ENCODE data around the gene LCN12.

Gene LCN12

GRCh38 chr9:136954270-136955083 lies 2.4 kb downstream of the LCN12 start:
- DNase-seq (ENCODE audit: low read depth, low spot score): no peak
- no peak overlapping the region for H3K4me3 ChIP-seq (ENCODE audit: low read length)

DNA sequence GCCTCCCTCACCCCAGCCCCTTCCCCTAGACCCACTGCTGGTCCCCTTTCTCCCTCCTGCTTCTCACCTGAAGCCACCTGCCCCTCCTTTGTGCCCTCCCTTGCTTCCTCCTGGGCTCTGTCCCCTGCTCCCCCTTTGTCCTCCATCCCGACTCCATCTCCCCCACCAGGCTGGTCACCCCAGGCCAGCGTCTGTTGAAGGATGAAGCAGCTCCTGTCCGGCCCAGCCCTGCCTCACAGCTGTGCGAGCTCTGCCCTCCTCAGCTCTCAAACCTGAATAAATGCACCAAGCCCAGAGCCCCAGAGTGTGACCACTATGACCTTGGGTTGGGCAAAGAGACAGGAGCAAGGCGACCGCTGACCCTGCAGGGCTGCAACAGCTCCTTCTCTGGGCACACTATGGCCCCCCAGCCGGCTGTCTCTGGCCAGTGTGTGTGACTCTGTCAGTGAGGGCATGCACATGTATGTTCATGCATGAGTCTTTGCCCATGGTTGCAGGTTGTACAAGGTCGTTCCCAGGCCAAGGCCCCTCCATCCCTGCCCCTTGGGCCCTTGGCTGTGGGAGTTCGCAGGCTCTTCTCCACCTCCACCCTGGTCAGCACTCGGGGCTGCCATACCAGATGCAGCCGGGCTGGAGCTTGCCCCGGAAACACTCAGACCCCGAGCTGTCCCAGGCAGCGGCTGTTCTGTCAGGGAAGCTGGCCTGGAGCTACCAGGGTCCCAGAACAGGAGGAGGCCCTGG lies 3.3 kb downstream of the LCN12 start:
- no peak overlapping the region for H3K4me3 ChIP-seq (ENCODE audit: low read length)
- no peak for DNase-seq (ENCODE audit: low read depth, low spot score)

- no peak for DNase-seq (ENCODE audit: low read depth, low spot score)
- no peak overlapping the region for H3K4me3 ChIP-seq (ENCODE audit: low read length)
Observed at GRCh38 chr9:136955943-136956335, 3.9 kb downstream of the LCN12 start.

DNA sequence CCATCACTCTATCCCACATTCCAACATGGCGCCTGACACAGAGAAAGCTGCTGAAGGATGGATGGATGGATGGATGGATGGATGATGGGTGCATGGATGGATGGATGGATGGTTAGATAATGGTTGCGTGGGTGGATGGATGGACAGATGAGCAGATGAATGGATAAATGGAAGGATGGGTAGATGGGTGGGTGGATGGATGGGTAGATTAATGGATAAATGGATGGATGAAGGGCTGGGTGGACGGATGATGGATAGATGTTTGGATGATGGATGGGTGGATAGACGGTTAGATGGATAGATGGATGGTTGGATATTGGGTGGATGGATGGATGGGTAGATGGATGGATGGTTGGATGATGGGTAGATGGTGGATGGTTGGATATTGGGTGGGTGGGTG lies 4.5 kb downstream of the LCN12 start:
- H3K4me3 ChIP-seq (ENCODE audit: low read length): no peak overlapping the region
- DNase-seq (ENCODE audit: low read depth, low spot score): no peak

- H3K4me3 ChIP-seq (ENCODE audit: low read length): no peak overlapping the region
- no peak for DNase-seq (ENCODE audit: low read depth, low spot score)
Observed at GRCh38 chr9:136957461-136957860, 5.4 kb downstream of the LCN12 start.

- no peak overlapping the region for H3K4me3 ChIP-seq (ENCODE audit: low read length)
- no peak for DNase-seq (ENCODE audit: low read depth, low spot score)
Observed at GRCh38 chr9:136957901-136958300, 5.8 kb downstream of the LCN12 start.

- H3K4me3 ChIP-seq (ENCODE audit: low read length): no peak overlapping the region
- DNase-seq (ENCODE audit: low read depth, low spot score): no peak
Observed at GRCh38 chr9:136958473-136958872, 6.4 kb downstream of the LCN12 start.

DNA sequence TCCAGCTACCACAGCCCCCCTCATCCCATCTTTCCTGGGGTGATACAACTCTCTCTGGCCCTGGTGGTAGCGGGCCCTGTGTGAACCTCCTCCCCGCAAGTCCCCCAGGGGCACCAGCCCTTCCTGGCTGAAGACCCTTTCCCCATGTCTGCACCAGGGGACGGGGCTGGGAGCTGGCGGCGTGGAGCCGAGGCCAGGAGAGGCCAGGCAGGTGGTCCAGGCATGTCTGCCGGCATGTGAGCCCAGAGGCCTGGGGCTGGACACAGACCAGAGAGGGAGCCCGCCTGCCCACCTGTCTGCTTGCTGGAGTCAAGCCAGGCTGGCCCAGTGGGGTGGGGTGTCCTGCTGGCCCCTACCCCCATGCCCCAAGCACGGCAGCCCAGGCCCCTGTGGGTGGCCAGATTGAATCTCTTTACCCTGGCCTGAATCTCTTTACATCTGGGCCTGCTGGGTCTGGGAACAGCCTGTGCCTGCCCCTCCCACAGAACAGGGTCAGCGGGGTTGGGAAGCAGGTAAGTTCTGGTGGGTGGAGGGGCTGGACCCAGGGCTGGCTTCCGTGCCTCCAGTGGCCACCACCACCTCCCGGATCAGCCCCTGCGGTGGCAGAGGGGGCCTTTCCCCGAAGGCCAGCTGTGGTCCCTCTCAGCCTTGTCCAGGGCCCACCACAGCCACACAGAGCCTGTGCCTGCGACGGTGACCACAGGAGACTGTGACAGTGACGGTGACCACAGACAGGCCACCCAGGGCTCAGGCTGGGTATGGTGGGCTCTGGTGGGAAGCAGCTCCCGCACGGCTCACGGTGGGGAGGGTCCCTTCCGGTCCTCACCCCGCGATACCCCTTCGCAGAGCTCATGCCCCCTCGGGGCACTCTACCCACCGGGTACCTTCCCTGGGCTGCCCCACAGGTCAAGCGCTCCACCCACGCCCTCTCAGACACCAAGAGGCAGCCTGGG lies 7.1 kb downstream of the LCN12 start:
- no peak for DNase-seq (ENCODE audit: low read depth, low spot score)
- no peak overlapping the region for H3K4me3 ChIP-seq (ENCODE audit: low read length)

- H3K4me3 ChIP-seq (ENCODE audit: low read length): no peak overlapping the region
- DNase-seq (ENCODE audit: low read depth, low spot score): no peak
Observed at GRCh38 chr9:136960212-136960937, 8.3 kb downstream of the LCN12 start.

GRCh38 chr9:136960938-136961275 lies 8.8 kb downstream of the LCN12 start:
- DNase-seq (ENCODE audit: low read depth, low spot score): no peak
- H3K4me3 ChIP-seq (ENCODE audit: low read length): no peak overlapping the region

GRCh38 chr9:136961279-136962065 lies 9.4 kb downstream of the LCN12 start:
- H3K4me3 ChIP-seq (ENCODE audit: low read length): no peak overlapping the region
- DNase-seq (ENCODE audit: low read depth, low spot score): no peak

DNA sequence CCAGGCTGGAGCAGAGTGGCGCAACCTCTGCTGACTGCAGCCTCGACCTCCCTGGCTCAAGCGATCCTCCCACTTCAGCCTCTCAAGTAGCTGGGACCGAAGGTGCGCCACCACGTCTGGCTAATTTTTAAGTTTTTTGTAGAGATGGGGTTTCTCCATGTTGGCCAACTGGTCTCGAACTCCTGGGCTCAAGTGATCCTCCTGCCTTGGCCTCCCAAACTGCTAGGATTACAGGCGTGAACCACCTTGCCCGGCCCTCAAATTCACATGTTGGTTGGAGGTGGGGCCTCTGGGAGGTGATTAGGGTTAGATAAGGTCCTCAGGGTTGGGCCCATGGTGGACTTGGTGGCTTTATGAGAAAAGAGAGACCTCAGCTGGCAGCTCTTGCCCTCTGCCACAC lies 10.1 kb downstream of the LCN12 start:
- H3K4me3 ChIP-seq (ENCODE audit: low read length): no peak overlapping the region

GRCh38 chr9:136962701-136963248 lies 10.7 kb downstream of the LCN12 start:
- no peak overlapping the region for H3K4me3 ChIP-seq (ENCODE audit: low read length)
- DNase-seq (ENCODE audit: low read depth, low spot score): no peak

More for the DNA sequence above, 10.1 kb downstream of the LCN12 start:
- DNase-seq (ENCODE audit: low read depth, low spot score): no peak

- DNase-seq (ENCODE audit: low read depth, low spot score): no peak
- no peak overlapping the region for H3K4me3 ChIP-seq (ENCODE audit: low read length)
Observed at GRCh38 chr9:136963341-136963740, 11.3 kb downstream of the LCN12 start.

GRCh38 chr9:136963751-136964150 lies 11.7 kb downstream of the LCN12 start:
- H3K4me3 ChIP-seq (ENCODE audit: low read length): no peak overlapping the region
- DNase-seq (ENCODE audit: low read depth, low spot score): no peak

DNA sequence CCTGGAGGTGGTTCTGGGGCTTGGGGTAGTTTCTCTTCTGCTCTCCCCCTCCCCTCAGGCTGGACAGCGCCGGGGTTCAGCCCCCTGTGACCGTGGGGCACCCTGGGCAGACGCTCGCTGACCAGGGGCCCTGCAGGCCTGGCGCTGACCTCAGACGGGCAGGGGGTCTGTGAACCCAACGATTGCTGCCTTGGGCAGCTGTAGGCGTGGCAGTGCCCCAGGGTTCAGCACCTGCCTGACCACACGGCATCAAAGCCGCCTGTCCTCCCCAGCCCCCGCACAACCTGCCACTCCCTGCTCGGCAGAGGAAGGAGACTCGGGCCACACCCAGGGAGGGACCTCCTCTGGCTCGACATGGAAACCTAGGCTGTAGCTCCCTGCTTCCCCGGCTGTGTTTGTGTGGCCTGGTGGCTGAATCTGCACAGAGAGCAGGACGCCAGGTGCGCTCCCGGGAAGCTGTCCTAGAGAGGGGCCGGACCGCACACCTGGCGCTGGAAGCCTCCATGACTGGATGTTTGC lies 12.2 kb downstream of the LCN12 start:
- DNase-seq (ENCODE audit: low read depth, low spot score): no peak
- H3K4me3 ChIP-seq (ENCODE audit: low read length): no peak overlapping the region

DNA sequence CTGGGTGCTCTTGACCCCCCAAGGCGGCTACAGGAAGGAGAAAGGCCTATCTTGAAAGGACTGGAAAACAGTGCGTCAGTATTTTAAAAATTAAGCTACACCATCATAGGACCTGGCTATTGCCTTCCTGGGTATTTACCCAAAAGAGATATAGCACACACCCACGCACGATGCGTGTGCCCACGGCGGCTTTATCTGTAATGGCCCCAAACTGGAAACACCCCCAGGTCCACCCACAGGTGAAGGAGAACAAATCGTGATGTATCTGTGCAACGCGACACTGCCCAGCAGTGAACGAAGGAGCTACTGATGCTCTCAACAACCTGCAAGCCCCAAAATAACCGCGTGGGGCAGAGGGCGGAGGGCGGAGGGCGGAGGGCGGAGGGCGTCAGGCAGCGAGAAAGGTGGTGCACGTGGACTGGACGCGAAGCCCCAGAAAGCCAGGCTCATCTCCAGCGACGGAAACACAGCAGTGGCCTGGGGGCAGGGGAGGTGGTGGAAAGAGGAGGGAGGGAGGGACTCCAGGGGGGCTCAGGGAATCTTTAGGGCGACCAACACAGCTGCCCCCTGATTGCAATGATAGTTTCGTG lies 12.9 kb downstream of the LCN12 start:
- H3K4me3 ChIP-seq (ENCODE audit: low read length): no peak overlapping the region
- no peak for DNase-seq (ENCODE audit: low read depth, low spot score)

Measured in Jurkat, Clone E6-1 (cell line).